ENCODE data around the gene NACC2. TPM values are rescaled to one million over a fixed set of nuclear protein-coding genes. Genes with fewer than 3 reads are reported as not detected.

The NACC2 gene
- total RNA-seq, 4 donors from 2014 or later: 22.9 to 37.6 (median 24.8) TPM

DNA sequence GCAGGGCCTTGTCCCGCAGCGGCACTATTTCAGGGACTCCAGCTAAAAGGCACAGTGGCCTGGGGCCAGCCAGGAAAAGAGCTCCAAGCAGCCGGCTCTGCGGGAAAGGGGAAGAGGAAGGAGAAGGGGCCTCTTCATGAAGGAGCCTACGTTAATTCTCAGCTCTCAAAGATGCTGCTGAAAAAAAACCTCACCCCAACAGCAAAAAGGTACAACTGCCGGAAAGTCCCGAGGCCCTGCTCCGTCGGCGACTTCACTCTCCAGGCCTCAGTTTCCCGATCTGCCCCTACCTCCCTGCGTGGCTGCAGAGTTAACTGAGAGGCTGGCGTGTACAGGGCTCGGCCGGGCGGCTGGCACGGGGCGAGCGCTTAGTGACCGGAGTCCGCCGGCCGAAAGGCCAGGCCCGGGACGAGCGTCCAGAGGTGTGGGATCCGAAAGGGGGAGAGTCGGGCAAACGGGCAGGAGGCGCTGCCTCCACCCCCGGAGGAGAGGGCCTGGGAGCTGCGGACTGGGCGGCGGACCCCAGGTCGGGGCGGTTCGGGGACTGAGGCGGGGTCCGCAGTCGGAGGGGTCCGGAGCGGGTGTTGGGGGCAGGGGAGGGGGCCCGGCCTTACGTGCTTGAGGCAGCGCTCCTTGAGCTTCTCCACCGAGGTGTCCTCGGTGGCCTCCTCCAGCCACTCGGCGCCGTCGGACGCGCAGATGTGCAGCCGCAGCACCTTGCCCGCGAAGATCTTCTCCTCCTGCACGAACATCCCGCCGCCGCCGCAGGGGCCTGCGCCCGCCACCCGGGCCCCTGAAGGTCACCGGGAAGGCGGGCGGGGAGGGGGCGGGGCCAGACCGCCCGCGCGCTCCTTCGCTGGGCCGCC lies 134.4 kb downstream of the NACC2 start:
- TF ChIP-seq, protein P1, sequence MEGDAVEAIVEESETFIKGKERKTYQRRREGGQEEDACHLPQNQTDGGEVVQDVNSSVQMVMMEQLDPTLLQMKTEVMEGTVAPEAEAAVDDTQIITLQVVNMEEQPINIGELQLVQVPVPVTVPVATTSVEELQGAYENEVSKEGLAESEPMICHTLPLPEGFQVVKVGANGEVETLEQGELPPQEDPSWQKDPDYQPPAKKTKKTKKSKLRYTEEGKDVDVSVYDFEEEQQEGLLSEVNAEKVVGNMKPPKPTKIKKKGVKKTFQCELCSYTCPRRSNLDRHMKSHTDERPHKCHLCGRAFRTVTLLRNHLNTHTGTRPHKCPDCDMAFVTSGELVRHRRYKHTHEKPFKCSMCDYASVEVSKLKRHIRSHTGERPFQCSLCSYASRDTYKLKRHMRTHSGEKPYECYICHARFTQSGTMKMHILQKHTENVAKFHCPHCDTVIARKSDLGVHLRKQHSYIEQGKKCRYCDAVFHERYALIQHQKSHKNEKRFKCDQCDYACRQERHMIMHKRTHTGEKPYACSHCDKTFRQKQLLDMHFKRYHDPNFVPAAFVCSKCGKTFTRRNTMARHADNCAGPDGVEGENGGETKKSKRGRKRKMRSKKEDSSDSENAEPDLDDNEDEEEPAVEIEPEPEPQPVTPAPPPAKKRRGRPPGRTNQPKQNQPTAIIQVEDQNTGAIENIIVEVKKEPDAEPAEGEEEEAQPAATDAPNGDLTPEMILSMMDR (IDR thresholded peaks at IDR 0.05): no peak
- DNase-seq (ENCODE audit: low spot score): no peak
- peak; percentile 51 for ATAC-seq (ENCODE audit: low FRiP score)

DNA sequence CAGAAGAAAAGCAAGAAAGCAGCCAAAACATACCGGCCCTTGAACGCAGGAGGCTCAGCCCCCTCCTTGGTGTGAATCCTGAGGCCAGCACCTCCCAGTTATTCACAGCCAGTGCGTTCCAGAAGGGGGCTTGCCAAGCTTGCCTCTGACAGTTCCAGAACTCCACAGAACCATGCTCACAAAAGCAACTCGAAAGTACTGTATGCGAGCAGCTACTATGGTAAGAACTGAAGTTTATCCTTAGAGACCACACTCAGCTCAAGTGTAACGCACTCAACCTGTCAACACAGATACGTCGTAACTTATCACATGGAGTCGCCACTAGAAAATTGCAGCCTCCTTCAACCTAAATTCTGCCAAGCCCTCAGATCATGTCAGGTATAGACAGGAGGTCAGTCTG lies 135.3 kb downstream of the NACC2 start:
- TF ChIP-seq, protein P1 (IDR thresholded peaks at IDR 0.05): no peak
- no peak for DNase-seq (ENCODE audit: low spot score)
- ATAC-seq (ENCODE audit: low FRiP score): no peak

DNA sequence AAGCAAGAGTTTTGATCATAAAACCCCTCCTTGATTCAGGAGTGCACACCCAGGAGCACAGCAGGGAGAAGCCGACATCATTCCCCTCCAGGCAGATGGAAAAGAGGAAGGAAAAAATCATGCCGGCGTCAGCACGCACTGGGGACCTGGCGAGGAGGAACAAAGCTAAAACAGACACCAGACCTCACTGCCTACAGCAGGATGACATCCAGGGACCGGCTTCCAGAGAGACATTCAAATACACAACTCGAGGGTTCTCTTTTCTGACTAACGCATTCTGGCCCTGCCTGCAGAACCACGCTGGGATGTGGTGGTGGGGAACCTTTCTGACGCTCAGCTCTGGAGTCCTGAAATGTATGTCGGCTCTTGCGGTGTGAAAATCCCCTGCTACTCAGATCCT lies 136.6 kb downstream of the NACC2 start:
- DNase-seq (ENCODE audit: low spot score) (no peak), ATAC-seq (ENCODE audit: low FRiP score) (no peak)
- TF ChIP-seq, protein P1 (IDR thresholded peaks at IDR 0.05): no peak

DNA sequence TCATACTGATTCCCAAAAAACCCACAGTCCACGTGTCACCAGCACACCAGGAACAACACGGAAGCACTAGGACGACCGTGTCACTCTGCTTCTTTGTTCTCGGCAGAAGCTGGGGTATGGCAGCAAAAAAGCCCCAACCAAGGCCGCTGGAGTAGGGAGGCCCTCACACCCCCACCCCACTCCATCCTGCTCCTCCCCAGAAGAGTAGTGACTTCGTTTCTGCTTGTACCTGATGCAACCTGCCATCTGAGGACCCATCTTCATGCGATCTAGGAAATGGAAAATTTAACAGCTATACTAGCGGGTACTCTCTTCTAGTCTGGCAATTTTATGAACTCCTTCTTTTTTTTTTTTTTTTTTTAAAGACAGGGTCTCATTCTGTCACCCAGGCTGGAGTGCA lies 137.7 kb downstream of the NACC2 start:
- DNase-seq (ENCODE audit: low spot score): no peak
- ATAC-seq (ENCODE audit: low FRiP score): no peak
- TF ChIP-seq, protein P1 (IDR thresholded peaks at IDR 0.05): no peak

DNA sequence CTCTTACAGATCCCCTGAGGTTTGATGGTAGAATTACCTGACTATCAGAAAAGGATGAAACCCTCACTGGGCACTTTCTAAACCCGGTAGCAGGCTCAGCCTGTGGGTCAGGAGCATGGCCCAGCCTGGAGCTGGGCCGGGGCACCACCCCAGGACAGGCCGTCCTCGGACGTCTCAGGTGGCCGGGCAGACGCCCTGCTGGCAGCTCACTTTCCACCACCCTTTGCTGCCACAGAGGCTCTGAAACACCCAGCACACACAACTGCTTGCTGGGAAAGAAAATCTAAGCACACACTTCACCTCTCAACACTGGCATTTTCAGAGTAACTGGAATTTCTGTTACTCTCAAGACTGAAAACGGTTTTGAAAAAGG lies 138.3 kb downstream of the NACC2 start:
- TF ChIP-seq, protein P1 (IDR thresholded peaks at IDR 0.05): no peak
- no peak for DNase-seq (ENCODE audit: low spot score)
- no peak for ATAC-seq (ENCODE audit: low FRiP score)

Other genes with a start within 250 kb of the NACC2 start
- gene CAMSAP1, start 187.7 kb downstream of the NACC2 start, total RNA-seq: 10 to 100 TPM; 22.3 to 52.5 (median 33.2) TPM
- 10 to 100 TPM; 28.4 to 56.7 (median 34.6) TPM for gene UBAC1, start 133.9 kb downstream of the NACC2 start, total RNA-seq
- 10 to 100 TPM; 23.8 to 31.1 (median 28.4) TPM for gene TMEM250, start 23.6 kb upstream of the NACC2 start, total RNA-seq
- gene LHX3, start 109.8 kb upstream of the NACC2 start, total RNA-seq: not detected
- 10 to 100 TPM in 1 of 4 donors, 1 to 10 TPM in 3; 5.6 to 18.5 (median 6.6) TPM for gene QSOX2, start 150.5 kb upstream of the NACC2 start, total RNA-seq
- gene CCDC187, start 208.8 kb upstream of the NACC2 start, total RNA-seq: not detected
- gene GPSM1, start 232.2 kb upstream of the NACC2 start, total RNA-seq: 10 to 100 TPM in 1 of 4 donors, 1 to 10 TPM in 3; 5.0 to 20.5 (median 7.3) TPM

All from omental fat pad (tissue), 4 donors.